ENCODE results near the gene FXYD5.
"Not testable (repeated sequence)": the region's sequence is repeated elsewhere in the genome, so short reads cannot be mapped to it uniquely, and the experiment has no call there.

FXYD5 gene

GRCh38 chr19:35144600-35145436 is 9.7 kb upstream of the FXYD5 start:
- TF ChIP-seq ZFX (IDR thresholded peaks at IDR 0.05; ENCODE audit: borderline replicate concordance) (no peak), CTCF (IDR thresholded peaks at IDR 0.05) (no peak)
- no peak overlapping the region for H3K27ac ChIP-seq

DNA sequence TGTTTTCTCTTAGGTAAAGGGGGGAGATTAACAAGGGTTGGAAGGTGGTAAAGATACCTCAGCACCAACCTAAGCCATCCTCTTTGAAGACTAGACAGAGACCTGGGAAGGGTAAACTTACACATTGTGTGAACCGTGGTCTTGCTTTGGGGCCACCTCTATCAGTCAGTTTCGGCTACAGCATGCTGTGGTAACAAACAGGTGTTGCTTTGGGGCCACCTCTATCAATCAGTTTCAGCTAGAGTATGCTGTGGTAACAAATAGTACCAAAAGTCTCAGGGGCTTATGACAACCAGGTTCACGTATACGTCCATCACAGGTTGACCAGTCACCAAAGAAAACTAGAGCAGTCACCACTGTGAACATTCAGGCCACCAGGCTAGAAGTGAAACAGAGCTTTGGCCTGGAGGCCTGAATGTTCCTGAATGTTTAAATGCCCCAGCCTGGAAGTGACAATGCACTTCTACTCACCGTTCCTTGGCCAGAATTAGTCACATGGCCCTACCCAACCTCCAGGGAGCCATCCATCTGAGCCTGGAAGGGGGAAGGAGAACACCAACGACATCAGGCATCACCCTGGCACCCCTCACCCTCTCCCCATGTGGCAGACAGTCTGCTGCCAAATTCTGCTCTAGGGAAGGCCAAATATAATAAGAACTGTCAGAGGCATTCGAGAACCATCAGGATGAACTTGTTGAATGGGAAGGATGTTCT is 7.6 kb upstream of the FXYD5 start:
- no peak overlapping the region for H3K27ac ChIP-seq
- TF ChIP-seq ZFX (IDR thresholded peaks at IDR 0.05; ENCODE audit: borderline replicate concordance) (no peak), CTCF (IDR thresholded peaks at IDR 0.05) (no peak)

- H3K27ac ChIP-seq: no peak overlapping the region
- TF ChIP-seq CTCF (IDR thresholded peaks at IDR 0.05): no peak
- TF ChIP-seq ZFX (IDR thresholded peaks at IDR 0.05; ENCODE audit: borderline replicate concordance): no peak
Measured at GRCh38 chr19:35149463-35149862, 5.1 kb upstream of the FXYD5 start.

DNA sequence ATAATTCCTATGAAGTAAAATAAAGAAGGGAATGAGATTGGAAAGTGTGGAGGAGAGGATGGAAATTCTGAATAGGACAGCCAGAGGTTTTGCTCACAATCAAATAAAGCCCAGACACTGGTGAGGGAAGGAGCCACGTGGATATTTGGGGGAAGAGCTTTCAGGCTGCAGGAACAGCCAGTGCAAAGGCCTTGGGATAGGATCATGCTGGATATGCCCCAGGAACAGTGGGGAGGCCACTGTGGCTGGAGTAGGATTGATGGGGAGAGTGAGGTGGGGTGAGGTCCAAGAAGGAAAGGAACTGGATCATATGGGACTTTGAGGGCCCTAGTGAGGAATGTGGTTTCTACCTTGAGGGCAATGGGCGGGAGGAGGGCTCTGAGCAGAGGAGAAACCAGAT is 4.1 kb upstream of the FXYD5 start:
- no peak overlapping the region for H3K27ac ChIP-seq
- TF ChIP-seq ZFX (IDR thresholded peaks at IDR 0.05; ENCODE audit: borderline replicate concordance) (no peak), CTCF (IDR thresholded peaks at IDR 0.05) (no peak)

DNA sequence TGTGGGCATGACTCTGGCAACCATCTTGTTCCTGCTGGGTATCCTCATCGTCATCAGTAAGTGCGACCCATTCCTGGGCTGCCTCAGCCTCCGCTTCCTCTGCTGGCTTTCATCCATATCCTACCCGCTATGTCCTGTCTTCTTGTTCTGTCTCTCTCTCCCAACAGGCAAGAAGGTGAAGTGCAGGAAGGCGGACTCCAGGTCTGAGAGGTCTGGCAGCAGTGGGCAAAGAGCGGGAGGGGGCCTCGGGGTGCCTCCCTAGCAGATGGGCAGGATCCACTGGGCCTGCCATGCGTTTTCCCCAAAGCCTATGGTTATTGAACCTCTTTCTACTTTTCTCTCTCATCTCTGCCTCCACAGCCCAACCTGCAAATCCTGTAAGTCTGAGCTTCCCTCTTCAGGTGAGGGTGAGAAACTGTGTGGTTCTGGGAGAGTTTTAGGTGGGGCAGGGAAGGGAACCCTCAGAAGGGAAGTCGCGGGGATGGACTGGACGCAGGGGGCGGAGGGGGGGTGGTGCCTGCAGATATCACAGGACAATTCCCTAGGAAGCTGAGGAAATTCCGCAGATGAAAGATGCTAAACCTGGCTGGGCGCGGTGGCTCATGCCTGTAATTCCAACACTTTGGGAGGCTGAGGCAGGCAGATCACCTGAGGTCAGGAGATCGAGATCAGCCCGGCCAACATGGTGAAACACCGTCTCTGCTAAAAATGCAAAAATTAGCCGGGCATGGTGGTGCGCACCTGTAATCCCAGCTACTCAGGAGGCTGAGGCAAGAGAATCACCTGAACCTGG is 3.1 kb upstream of the FXYD5 start:
- TF ChIP-seq CTCF (IDR thresholded peaks at IDR 0.05): no peak
- no peak for TF ChIP-seq ZFX (IDR thresholded peaks at IDR 0.05; ENCODE audit: borderline replicate concordance)
- H3K27ac ChIP-seq: no peak overlapping the region

DNA sequence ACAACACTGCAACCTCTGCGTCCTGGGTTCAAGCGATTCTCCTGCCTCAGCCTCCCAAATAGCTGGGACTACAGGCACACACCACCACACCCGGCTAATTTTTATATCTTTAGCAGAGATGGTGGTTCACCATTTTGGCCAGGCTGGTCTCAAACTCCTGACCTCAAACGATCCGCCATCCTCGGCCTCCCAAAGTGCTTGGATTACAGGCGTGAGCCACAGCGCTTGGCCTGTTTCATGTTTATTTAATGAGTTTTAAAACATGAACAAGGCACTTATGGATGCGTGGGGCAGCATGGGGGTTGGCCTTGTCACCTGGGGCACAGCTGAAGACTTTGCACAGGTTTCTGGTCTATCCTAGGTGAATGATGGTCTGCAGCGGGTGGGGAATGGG is 1.4 kb upstream of the FXYD5 start:
- H3K27ac ChIP-seq: not testable (repeated sequence)

- no peak overlapping the region for H3K27ac ChIP-seq
- no peak; the same call in 1 of the 2 replicates for TF ChIP-seq CTCF (IDR thresholded peaks at IDR 0.05)
- no peak for TF ChIP-seq ZFX (IDR thresholded peaks at IDR 0.05; ENCODE audit: borderline replicate concordance)
Measured at GRCh38 chr19:35153701-35154524, 622 bp upstream of the FXYD5 start.
